Esophagus muscularis mucosa (tissue), 4 donors: ENCODE data around the gene HHEX.

Experiments used
- CTCF ChIP-seq, 3 experiments: fragments of 200-600 bp in 2 of 3; fragments of 450-650 bp in 1 of 3; sonication (generic) in 2 of 3; IDR thresholded peaks; one replicate each; pipeline ENCODE4 v1.5.1; 2017 to 2019; ENCODE audit warnings: antibody characterized with exemption in 3 of 3, mild to moderate bottlenecking in 2 of 3, moderate library complexity in 1 of 3
- EP300 ChIP-seq: sonication (generic); formaldehyde crosslinking; IDR thresholded peaks from one replicate; pipeline ENCODE4 v1.6.1; 2017; ENCODE audit warnings: antibody characterized with exemption
- POLR2A ChIP-seq: fragments of 450-650 bp; IDR thresholded peaks from one replicate; pipeline ENCODE4 v1.6.1; 2017; ENCODE audit warnings: antibody characterized with exemption, moderate library complexity, mild to moderate bottlenecking, low read depth

- TF ChIP-seq CTCF (IDR thresholded peaks at IDR 0.05) (no peak), POLR2A (no peak), EP300 (no peak)
Measured at GRCh38 chr10:92719991-92720830, 30.5 kb downstream of the HHEX start.
